Smooth muscle cell (in vitro differentiated cells): ENCODE results near the gene TTF2. TPM values are rescaled to one million over a fixed set of nuclear protein-coding genes. Genes with fewer than 3 reads are reported as not detected.
"Not testable (repeated sequence)": the region's sequence is repeated elsewhere in the genome, so short reads cannot be mapped to it uniquely, and the experiment has no call there.

ENCODE experiments used
- DNase-seq: peaks from one replicate; lab custom pipeline; 2025; ENCODE audit not compliant: unreplicated experiment; lab: John Stamatoyannopoulos, UW
- H2AFZ ChIP-seq: fragments of 200-600 bp; sonication (generic); 2 replicates; pipeline ENCODE4 v1.6.0; 2016; ENCODE audit warnings: antibody characterized with exemption, low read depth, mild to moderate bottlenecking
- H3F3A ChIP-seq: fragments of 200-600 bp; sonication (generic); 2 replicates; pipeline ENCODE4 v1.6.0; 2017; ENCODE audit warnings: antibody characterized with exemption, low read depth
- H3K27ac ChIP-seq: fragments of 200-600 bp; sonication (generic); 2 replicates; pipeline ENCODE4 v1.5.1; 2016; ENCODE audit warnings: low read depth, mild to moderate bottlenecking
- H3K27me3 ChIP-seq: fragments of 200-600 bp; sonication (generic); 2 replicates; pipeline ENCODE4 v1.6.1; 2016; ENCODE audit warnings: low read depth, mild to moderate bottlenecking
- H3K36me3 ChIP-seq: fragments of 200-600 bp; sonication (generic); 2 replicates; pipeline ENCODE4 v1.5.1; 2016; ENCODE audit warnings: low read depth
- H3K4me1 ChIP-seq: fragments of 200-600 bp; sonication (generic); 2 replicates; pipeline ENCODE4 v1.5.1; 2016; ENCODE audit warnings: low read depth
- H3K4me2 ChIP-seq: fragments of 200-600 bp; sonication (generic); 2 replicates; pipeline ENCODE4 v1.6.0; 2016; ENCODE audit warnings: mild to moderate bottlenecking
- H3K4me3 ChIP-seq: fragments of 200-600 bp; sonication (generic); 2 replicates; pipeline ENCODE4 v1.5.1; 2016; ENCODE audit warnings: mild to moderate bottlenecking
- H3K79me2 ChIP-seq: fragments of 200-600 bp; sonication (generic); 2 replicates; pipeline ENCODE4 v1.6.0; 2016; ENCODE audit warnings: low read depth, mild to moderate bottlenecking
- H3K9ac ChIP-seq: fragments of 200-600 bp; sonication (generic); 2 replicates; pipeline ENCODE4 v1.6.0; 2016; ENCODE audit warnings: low read depth
- H3K9me3 ChIP-seq: fragments of 200-600 bp; sonication (generic); replicated peaks from 2 replicates; pipeline ENCODE4 v1.5.1; 2016; ENCODE audit warnings: low read depth
- H4K20me1 ChIP-seq: fragments of 200-600 bp; sonication (generic); 2 replicates; pipeline ENCODE4 v1.6.0; 2016; ENCODE audit warnings: low read depth
- WGBS: methylation state at CpG from one replicate; pipeline ENCODE4 v1.1.7; 2016; ENCODE audit warnings: low lambda C conversion rate; 5-methylcytosine and 5-hydroxymethylcytosine counted together
- polyA plus RNA-seq: library from polyadenylated mRNA; unstranded; fragments of >200 nt; fragmentation: Nextera tagmentation; extraction: Ambion mirVana; gene quantifications from 2 replicates; pipeline ENCODE4 v1.2.1, GENCODE V29; 2016
- total RNA-seq: library from RNA; depleted of rRNA; stranded (reverse); fragments of >200 nt; gene quantifications from 2 replicates; pipeline ENCODE4 v1.2.3, GENCODE V29; 2014
- TF ChIP-seq, protein P1 (sequence below): fragments of 200-600 bp; sonication (generic); IDR thresholded peaks from 2 replicates; pipeline ENCODE4 v1.5.1; 2017; ENCODE audit warnings: borderline replicate concordance, mild to moderate bottlenecking, antibody characterized with exemption; ENCODE audit not compliant: insufficient read depth, poor library complexity, severe bottlenecking

Gene TTF2
- total and polyA plus RNA-seq, 2 experiments from 2014 or later, result 4.9 to 8.2 TPM

GRCh38 chr1:117096951-117097408 lies 36.9 kb downstream of the TTF2 start:
- Histone ChIP-seq H3K4me1 (peaks cover 5% of the 10 kb centered on the region), H3K4me3 (no peak overlapping the region), H3K27me3 (no peaks in the 10 kb centered on the region), H3K9me3 (no peaks in the 10 kb centered on the region), H3K27ac (peak overlapping the region; percentile 50), H3F3A (peaks cover 7% of the 10 kb centered on the region), H2AFZ (no peak overlapping the region), H3K9ac (peak overlapping the region; percentile 48), H3K79me2 (no peaks in the 10 kb centered on the region), H3K4me2 (no peak overlapping the region), H4K20me1 (no peaks in the 10 kb centered on the region), H3K36me3 (no peaks in the 10 kb centered on the region)
- WGBS, result 92% methylated on average over 3 of the region's 3 CpGs
- no peak for DNase-seq
- TF ChIP-seq, protein P1, sequence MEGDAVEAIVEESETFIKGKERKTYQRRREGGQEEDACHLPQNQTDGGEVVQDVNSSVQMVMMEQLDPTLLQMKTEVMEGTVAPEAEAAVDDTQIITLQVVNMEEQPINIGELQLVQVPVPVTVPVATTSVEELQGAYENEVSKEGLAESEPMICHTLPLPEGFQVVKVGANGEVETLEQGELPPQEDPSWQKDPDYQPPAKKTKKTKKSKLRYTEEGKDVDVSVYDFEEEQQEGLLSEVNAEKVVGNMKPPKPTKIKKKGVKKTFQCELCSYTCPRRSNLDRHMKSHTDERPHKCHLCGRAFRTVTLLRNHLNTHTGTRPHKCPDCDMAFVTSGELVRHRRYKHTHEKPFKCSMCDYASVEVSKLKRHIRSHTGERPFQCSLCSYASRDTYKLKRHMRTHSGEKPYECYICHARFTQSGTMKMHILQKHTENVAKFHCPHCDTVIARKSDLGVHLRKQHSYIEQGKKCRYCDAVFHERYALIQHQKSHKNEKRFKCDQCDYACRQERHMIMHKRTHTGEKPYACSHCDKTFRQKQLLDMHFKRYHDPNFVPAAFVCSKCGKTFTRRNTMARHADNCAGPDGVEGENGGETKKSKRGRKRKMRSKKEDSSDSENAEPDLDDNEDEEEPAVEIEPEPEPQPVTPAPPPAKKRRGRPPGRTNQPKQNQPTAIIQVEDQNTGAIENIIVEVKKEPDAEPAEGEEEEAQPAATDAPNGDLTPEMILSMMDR, result no peak

GRCh38 chr1:117097443-117097842 lies 37.3 kb downstream of the TTF2 start:
- no peak for DNase-seq
- Histone ChIP-seq H3K27me3 (no peaks in the 10 kb centered on the region), H3K4me1 (peaks cover 5% of the 10 kb centered on the region), H2AFZ (no peak overlapping the region), H3K4me2 (no peak overlapping the region), H3K79me2 (no peaks in the 10 kb centered on the region), H3F3A (peaks cover 3% of the 10 kb centered on the region), H4K20me1 (no peaks in the 10 kb centered on the region), H3K36me3 (no peaks in the 10 kb centered on the region), H3K27ac (peak overlapping the region; percentile 50), H3K9me3 (no peaks in the 10 kb centered on the region), H3K9ac (peak overlapping the region; percentile 48), H3K4me3 (no peak overlapping the region)
- TF ChIP-seq, protein P1, result no peak
- 84% methylated on average over 4 of the region's 4 CpGs for WGBS

GRCh38 chr1:117098287-117098890 lies 38.3 kb downstream of the TTF2 start:
- no peak overlapping the region for H3K4me2 ChIP-seq
- H3K36me3 ChIP-seq, result no peaks in the 10 kb centered on the region
- DNase-seq, result no peak
- no peaks in the 10 kb centered on the region for H4K20me1 ChIP-seq
- no peaks in the 10 kb centered on the region for H3F3A ChIP-seq
- H3K9me3 ChIP-seq, result no peaks in the 10 kb centered on the region
- peak overlapping the region; percentile 50 for H3K27ac ChIP-seq
- WGBS, result 82% methylated on average over 4 of the region's 4 CpGs
- no peak overlapping the region for H3K4me3 ChIP-seq
- TF ChIP-seq, protein P1, result no peak
- H3K27me3 ChIP-seq, result no peaks in the 10 kb centered on the region
- no peaks in the 10 kb centered on the region for H3K79me2 ChIP-seq
- H3K9ac ChIP-seq, result peak overlapping the region; percentile 48
- peaks cover 5% of the 10 kb centered on the region for H3K4me1 ChIP-seq
- H2AFZ ChIP-seq, result no peak overlapping the region

DNA sequence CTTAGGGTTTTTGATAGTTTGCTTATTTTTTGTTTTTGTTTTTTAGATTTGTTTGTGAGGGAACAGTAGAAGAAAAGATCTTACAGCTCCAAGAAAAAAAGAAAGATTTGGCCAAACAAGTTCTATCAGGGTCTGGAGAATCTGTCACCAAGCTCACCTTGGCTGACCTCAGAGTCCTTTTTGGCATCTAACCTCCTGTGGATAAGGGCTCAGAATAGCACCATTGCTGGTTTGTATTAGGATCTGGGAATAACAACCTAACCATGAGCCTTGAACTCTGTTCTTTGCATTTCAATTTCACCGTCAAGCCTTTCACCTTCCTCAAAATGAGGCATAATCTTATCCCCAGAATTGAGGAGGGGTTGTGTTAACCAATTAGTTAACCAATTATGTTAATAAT lies 41.2 kb downstream of the TTF2 start:
- Histone ChIP-seq H3K9ac (no peak overlapping the region), H2AFZ (no peak overlapping the region), H3K4me1 (no peaks in the 10 kb centered on the region), H3K79me2 (no peaks in the 10 kb centered on the region), H3K9me3 (no peaks in the 10 kb centered on the region), H3K36me3 (no peaks in the 10 kb centered on the region), H3K4me2 (no peak overlapping the region), H3F3A (no peaks in the 10 kb centered on the region), H3K4me3 (no peak overlapping the region), H3K27me3 (no peaks in the 10 kb centered on the region), H3K27ac (no peak overlapping the region), H4K20me1 (no peaks in the 10 kb centered on the region)
- TF ChIP-seq, protein P1, result no peak
- DNase-seq, result no peak
- WGBS, result 94% methylated on average over 1 of the region's 1 CpG

DNA sequence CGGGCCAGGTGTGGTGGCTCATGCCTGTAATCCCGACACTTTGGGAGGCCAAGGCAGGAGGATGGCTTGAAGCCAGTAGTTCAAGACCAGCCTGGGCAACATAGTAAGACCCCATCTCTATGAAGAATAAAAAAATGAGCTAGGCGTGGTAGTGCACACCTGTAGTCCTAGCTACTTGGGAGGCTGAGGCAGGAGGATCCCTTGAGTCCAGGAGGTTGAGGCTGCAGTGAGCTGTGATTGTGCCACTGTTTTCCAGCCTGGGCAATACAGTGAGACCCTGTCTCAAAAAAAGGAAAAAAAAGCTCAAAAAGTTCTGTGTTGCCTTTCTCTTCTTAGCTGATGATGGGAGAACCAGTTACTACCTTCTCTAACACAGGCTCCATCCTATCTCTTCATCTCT lies 41.7 kb downstream of the TTF2 start:
- H3K79me2 ChIP-seq, H4K20me1 ChIP-seq, H3K4me2 ChIP-seq, H2AFZ ChIP-seq, DNase-seq, H3K36me3 ChIP-seq, H3K9ac ChIP-seq, H3K27me3 ChIP-seq, H3F3A ChIP-seq, H3K4me3 ChIP-seq, H3K27ac ChIP-seq, H3K9me3 ChIP-seq, H3K4me1 ChIP-seq: not testable (repeated sequence)
- 95% methylated on average over 3 of the region's 3 CpGs for WGBS
